COR-L47 (cell line): Measurements from ENCODE around the gene MACROD2.
"Not testable (repeated sequence)": the region's sequence is repeated elsewhere in the genome, so short reads cannot be mapped to it uniquely, and the experiment has no call there.

Experiments
- DNase-seq: peaks from one replicate; lab custom pipeline; 2025; lab: John Stamatoyannopoulos, UW

Gene MACROD2

DNA sequence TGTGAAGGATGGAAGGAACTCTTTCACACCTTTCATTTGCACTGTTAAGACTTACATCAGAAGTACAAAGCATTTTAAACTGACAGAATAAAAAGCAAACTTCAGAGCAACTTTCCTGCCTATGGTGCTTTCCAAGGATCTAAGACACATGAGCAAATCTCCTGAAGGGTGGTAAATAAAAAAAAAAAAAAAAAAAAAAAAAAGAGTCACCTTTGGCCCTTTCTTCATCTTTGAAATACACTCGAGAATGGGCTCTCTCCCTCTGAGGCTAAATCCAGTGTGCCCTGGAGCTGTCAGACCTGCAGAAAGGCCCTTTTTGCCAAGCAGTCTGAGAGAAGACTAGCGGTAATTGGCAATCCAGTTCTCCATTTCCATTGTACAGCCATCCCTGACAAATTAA is 1455.9 kb downstream of the MACROD2 start:
- DNase-seq = no peak

DNA sequence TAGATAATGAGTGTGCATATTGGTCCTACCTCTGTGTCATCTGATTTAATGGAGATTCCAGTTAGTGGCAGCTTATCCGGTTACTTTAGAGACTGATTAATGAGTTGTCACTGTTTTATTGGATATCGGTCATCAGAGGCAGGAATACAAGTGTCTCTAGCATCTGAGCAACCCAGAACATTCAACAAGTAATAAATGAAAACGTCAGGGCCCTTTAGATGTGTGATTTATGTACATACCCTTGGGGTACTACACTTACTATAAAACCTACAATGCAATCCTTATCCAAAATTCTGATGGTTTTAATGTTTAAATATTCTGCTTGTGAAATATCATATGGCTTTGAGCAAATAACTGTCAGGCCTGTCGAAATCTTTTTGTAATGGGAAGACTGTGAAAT is 1460.0 kb downstream of the MACROD2 start:
- no peak for DNase-seq

DNA sequence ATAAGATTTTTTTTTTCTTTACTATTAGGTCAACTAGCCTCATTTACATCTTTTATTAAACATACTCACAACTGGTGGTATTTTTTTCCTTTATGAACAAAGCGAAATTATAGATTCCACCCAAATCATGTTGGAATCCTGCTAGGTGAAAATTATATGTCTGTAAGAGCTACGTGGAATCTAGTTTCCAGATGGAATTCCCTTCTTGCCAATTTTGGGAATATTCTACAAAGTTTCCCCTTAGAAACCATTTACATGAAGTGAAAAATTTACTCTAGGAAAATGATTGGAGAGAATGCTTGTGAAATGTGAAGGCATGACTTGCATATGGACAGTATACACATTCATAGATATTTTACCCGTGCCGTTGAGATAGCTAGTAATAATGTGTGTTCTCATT is 1466.6 kb downstream of the MACROD2 start:
- no peak for DNase-seq

DNA sequence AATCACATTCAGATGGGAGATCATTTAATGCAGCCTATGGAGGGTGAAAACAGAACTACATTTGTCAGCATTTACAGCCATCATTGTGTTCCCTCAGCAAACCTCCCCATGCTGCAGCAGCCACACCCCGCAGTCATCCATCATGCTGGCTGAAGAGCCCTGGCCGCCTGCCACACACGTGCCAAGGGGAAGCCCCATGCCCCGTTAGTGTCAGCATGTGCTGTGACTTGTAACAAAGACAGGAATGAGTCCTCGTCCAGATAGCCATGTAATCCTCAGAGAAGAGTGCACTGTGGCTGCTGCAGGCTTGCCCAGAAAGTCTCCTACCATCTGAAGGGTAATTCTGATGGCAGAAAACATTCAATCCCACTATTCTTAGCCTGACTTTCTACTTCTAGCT is 1480.2 kb downstream of the MACROD2 start:
- peak; percentile 58 for DNase-seq

DNA sequence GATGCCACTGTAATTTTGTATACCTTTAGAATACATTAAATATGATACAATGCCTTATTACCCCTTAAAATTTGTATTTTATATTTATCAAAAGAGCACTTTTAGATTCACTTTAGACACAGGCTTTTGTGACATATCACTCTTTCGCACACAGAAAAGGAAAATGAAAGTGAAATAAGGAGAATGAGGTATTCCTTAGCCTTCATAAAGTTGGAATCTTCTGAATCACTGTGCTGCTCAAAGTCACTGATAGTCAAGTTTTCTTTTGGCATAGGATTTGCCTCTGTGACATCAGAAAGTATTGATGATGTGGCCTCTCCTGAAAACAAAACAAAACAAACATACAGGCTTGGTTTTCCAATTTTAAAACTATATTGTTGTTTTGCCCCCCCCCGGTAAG is 1480.9 kb downstream of the MACROD2 start:
- DNase-seq = no peak

GRCh38 chr20:15476781-15477180 is 1481.5 kb downstream of the MACROD2 start:
- no peak for DNase-seq

- no peak for DNase-seq
These were observed 1487.2 kb downstream of the MACROD2 start for GRCh38 chr20:15482525-15482924.

GRCh38 chr20:15485519-15485918 is 1490.2 kb downstream of the MACROD2 start:
- no peak for DNase-seq

- DNase-seq = no peak
These were observed 1491.7 kb downstream of the MACROD2 start for GRCh38 chr20:15487030-15487429.

- DNase-seq = no peak
These were observed 1492.4 kb downstream of the MACROD2 start for GRCh38 chr20:15487682-15488081.

GRCh38 chr20:15491575-15491974 is 1496.3 kb downstream of the MACROD2 start:
- no peak for DNase-seq

- no peak for DNase-seq
These were observed 1499.5 kb downstream of the MACROD2 start for GRCh38 chr20:15494851-15495250.

DNA sequence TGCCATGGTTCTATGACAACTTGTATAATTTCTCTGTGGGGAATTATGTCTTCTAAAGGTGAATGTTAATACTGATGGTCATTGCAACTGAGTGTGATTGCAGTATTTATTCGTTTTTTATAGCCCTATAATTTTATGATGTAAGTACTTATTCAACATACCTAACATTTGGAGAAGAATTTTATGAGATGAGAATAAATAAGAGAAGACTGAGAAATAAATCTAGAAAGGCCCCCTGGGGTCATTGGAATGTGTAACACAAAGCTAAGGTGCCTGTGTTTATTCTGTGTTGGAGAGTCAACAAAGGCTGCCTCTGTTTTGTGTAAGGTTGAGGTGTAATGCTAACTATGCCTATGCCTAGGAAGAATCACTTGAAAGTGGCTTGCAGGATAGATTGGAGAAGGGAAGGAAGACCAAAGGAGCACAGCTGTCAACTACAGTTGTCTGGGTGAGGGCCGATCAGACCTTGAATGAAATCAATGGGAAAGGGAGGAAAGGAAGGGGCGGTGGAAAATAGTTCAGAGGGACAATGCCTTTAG is 1501.3 kb downstream of the MACROD2 start:
- no peak for DNase-seq

DNA sequence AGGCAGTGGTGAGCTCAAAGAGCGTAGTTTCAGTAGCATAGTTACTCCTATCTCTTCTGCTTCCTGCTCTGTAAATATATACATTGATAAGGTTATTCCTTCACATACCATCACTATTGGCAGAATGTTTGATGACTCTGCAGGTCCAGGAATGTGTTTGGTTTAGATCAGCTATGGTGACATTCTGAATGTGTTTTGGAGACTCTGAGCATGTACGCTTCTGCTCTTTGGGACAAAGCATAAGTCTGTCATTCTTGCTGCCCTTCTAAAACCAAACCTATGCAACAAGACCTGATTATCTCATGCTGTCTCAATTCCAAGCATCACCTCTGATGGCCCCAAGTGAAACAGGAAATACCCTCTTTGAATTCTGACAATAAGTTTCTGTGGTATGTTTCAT is 1503.6 kb downstream of the MACROD2 start:
- no peak for DNase-seq

DNA sequence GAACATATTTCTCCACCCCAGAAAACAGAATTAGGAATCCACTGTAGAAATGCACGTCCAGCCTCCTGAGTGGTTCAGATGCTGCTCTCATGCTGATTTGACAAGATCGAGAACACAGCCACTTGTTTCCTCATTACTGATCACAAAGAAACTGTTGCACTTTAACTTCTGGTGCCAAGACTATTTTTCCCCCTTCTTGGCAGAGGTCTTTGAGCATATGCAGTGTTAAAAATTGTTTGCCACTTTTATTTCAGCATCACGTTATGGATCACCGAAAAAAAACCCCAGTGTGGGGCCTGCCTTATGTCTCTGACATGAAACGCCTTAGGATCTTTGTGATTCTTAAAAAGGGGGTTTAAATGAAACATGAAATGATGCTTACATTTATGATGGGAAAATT is 1511.0 kb downstream of the MACROD2 start:
- no peak for DNase-seq

DNA sequence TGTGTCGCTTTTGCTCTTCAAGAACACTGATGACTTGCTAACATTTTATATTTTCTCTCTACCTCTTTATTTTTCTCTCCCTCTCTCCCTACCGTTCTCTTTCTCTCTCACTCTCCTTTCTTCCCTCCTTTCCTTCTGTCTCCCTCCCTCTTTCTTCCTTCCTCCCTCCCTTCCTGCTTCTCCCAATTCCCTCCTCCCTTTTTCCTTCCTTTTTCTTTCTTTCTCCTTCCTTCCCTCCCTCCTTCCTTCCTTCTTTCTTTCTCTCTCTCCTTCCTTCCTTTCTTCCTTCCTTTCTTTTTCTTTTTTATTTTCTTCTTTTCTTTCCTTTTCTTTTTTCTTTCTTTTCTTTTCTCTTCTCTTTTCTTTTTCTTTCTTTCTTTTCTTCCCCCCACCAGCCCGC is 1511.8 kb downstream of the MACROD2 start:
- no peak for DNase-seq

GRCh38 chr20:15511551-15511950 is 1516.2 kb downstream of the MACROD2 start:
- no peak for DNase-seq

DNA sequence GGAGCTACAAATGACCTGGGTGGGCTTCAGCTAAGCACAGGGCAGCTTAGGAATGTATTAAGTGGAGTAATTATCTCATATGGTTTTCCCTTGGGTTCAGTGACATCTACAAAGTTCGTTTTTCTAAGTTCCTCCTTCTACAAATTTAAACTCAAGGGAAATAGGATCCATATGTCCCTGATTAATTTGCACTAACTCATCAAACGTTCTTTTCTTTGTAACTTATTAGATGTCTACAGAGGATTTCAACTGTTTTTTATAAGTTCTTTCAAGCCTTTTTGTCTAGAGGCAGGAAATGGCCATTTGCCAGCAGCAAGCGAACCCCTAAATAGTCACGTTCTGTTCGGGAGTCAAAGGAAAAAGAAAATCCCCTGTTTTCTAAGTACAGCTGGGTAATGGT is 1517.6 kb downstream of the MACROD2 start:
- DNase-seq = no peak

DNA sequence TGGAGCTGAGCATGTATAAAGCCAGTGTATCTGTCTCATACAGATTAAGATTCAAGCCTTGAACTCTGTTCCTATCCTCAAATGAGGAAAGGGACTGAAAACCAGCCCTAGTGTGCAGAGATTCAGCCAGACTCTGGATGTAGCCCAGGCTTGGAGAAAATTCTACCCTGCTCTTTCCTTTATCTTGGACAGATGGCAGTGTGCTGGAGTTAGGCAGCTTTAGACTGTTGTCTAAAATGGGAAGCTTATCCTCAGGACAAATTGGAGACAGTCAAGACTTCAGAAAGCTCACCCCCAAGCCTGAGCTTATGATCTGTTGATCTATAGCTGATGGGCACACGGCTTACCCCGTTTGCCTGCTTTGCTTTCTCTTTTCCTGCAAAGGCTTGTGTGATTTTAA is 1520.4 kb downstream of the MACROD2 start:
- DNase-seq = no peak

GRCh38 chr20:15520930-15521524 is 1525.7 kb downstream of the MACROD2 start:
- DNase-seq = no peak

- no peak for DNase-seq
These were observed 1528.1 kb downstream of the MACROD2 start for GRCh38 chr20:15523400-15523799.

DNA sequence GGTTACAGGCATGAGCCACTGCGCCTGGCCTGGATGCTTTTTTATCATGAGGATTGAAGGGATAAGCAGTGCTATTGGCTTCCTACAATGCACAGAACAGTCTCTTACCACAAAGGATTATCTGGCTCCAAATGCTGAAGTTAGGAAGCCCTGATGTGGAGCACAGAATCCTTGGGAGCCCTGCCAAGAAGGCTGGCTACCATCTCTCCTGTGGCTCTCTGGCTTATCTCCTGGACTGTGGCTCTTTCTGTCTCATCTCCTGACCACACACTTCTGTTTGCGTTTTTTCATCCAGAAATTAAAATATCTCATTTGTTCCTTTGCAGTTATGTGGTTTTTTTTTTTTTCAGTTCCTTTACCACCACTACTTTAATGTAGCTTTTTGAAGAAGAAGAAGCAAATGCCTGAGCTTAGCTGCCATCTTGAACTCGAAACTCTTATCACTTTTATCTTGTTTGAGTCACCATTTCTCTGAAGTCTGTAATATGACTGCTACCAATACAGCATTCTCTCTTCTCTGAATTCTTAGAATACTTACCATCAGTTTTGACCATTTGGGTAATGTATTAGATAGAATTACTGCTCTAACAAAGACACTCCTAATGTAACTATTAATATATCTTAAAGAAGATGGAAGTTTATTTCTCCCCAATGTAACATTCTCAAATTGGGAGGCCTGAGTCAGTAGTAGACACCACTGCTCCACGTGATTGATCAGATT is 1533.2 kb downstream of the MACROD2 start:
- no peak for DNase-seq

GRCh38 chr20:15535863-15536262 is 1540.5 kb downstream of the MACROD2 start:
- no peak for DNase-seq

DNA sequence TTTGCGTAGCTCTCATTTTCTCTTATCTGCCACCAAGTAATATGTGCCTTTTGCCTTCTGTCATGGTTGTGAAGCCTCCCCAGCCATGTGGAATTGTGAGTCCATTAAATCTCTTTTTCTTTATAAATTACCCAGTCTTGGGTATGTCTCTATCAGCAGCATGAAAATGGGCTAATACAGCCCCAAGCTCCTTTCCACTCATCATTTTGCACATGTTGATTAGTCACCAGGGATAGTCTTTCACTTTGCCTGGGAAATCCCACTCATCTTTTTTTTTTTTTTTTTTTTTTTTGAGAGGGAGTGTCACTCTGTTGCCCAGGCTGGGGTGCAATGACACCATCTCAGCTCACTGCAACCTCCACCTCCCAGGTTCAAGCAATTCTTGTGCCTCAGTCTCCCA is 1541.9 kb downstream of the MACROD2 start:
- DNase-seq = not testable (repeated sequence)
